HepG2 (cell line): Measurements from ENCODE around the gene CISD3. TPM values are rescaled to one million over a fixed set of nuclear protein-coding genes. Genes with fewer than 3 reads are reported as not detected.
A peak's percentile ranks its signal among the peaks of the same experiment; 100 is the strongest.

Source experiments
- ARID3A ChIP-seq: IDR thresholded peaks from 2 replicates; pipeline ENCODE4 v1.6.1; 2012; ENCODE audit warnings: low read depth, low read length, improper control_type of control experiment
- BATF2 ChIP-seq: sonication (generic); formaldehyde crosslinking; IDR thresholded peaks from 2 replicates; pipeline ENCODE4 v1.8.0; 2022; ENCODE audit warnings: mild to moderate bottlenecking, missing genetic modification reagents, moderate library complexity
- CC2D1A ChIP-seq: sonication (generic); formaldehyde crosslinking; IDR thresholded peaks from 2 replicates; pipeline ENCODE4 v1.8.1; 2023; ENCODE audit warnings: mild to moderate bottlenecking, missing genetic modification reagents
- ELF3 ChIP-seq: IDR thresholded peaks from 2 replicates; pipeline ENCODE4 v1.6.1; 2016; ENCODE audit warnings: missing genetic modification reagents, missing compliant biosample characterization
- FOXM1 ChIP-seq: sonication (generic); formaldehyde crosslinking; IDR thresholded peaks from 2 replicates; pipeline ENCODE4 v1.5.0; 2020; ENCODE audit warnings: missing genetic modification reagents
- GTF2F1 ChIP-seq: fragments of 150-350 bp; IDR thresholded peaks from 2 replicates; pipeline ENCODE4 v1.6.1; 2014; ENCODE audit warnings: low read length
- KAT7 ChIP-seq: IDR thresholded peaks from 2 replicates; pipeline ENCODE4 v1.6.1; 2018; ENCODE audit warnings: borderline replicate concordance, missing compliant biosample characterization
- MIER2 ChIP-seq: IDR thresholded peaks from 2 replicates; pipeline ENCODE4 v1.6.1; 2016; ENCODE audit warnings: missing biosample characterization, missing genetic modification reagents
- NPAS2 ChIP-seq: sonication (generic); formaldehyde crosslinking; IDR thresholded peaks from 2 replicates; pipeline ENCODE4 v1.8.0; 2022; ENCODE audit warnings: mild to moderate bottlenecking, missing genetic modification reagents, borderline replicate concordance
- NR1H2 ChIP-seq: sonication (generic); formaldehyde crosslinking; IDR thresholded peaks from 2 replicates; pipeline ENCODE4 v1.8.1; 2022; ENCODE audit warnings: low read depth, missing genetic modification reagents, borderline replicate concordance
- PHF20 ChIP-seq: sonication (generic); formaldehyde crosslinking; IDR thresholded peaks from 2 replicates; pipeline ENCODE4 v1.5.0; 2020; ENCODE audit warnings: mild to moderate bottlenecking, missing genetic modification reagents
- REXO4 ChIP-seq: sonication (generic); formaldehyde crosslinking; IDR thresholded peaks from 2 replicates; pipeline ENCODE4 v1.8.0; 2022; ENCODE audit warnings: missing genetic modification reagents, mild to moderate bottlenecking, borderline replicate concordance
- RFX3 ChIP-seq: IDR thresholded peaks from 2 replicates; pipeline ENCODE4 v1.6.1; 2016; ENCODE audit warnings: missing biosample characterization, missing genetic modification reagents
- SP2 ChIP-seq: sonication (generic); formaldehyde crosslinking; IDR thresholded peaks from 2 replicates; pipeline ENCODE4 v1.5.1; 2020; ENCODE audit warnings: mild to moderate bottlenecking, missing genetic modification reagents
- TCF12 ChIP-seq, 2 experiments: fragments of 450-650 bp in 1 of 2; sonication (generic) in 1 of 2; formaldehyde crosslinking in 1 of 2; IDR thresholded peaks; 2 replicates each; pipeline versions ENCODE4 v1.6.1 to v1.8.0; 2017 to 2022; ENCODE audit warnings: antibody characterized with exemption in 1 of 2, mild to moderate bottlenecking in 1 of 2, missing genetic modification reagents in 1 of 2, moderate library complexity in 1 of 2
- ZBTB42 ChIP-seq: sonication (generic); formaldehyde crosslinking; IDR thresholded peaks from 2 replicates; pipeline ENCODE4 v1.5.0; 2020; ENCODE audit warnings: mild to moderate bottlenecking, missing genetic modification reagents
- ZMYM4 ChIP-seq: sonication (generic); formaldehyde crosslinking; IDR thresholded peaks from 2 replicates; pipeline ENCODE4 v1.8.1; 2023; ENCODE audit warnings: mild to moderate bottlenecking, missing genetic modification reagents
- ZNF224 ChIP-seq: sonication (generic); formaldehyde crosslinking; IDR thresholded peaks from 2 replicates; pipeline ENCODE4 v1.5.0; 2020; ENCODE audit warnings: mild to moderate bottlenecking, missing genetic modification reagents
- ZNF510 ChIP-seq: sonication (generic); formaldehyde crosslinking; IDR thresholded peaks from 2 replicates; pipeline ENCODE4 v1.4.0; 2020; ENCODE audit warnings: low read depth, mild to moderate bottlenecking, missing genetic modification reagents
- ZNF576 ChIP-seq: sonication (generic); formaldehyde crosslinking; IDR thresholded peaks from 2 replicates; pipeline ENCODE4 v1.4.0; 2020; ENCODE audit warnings: mild to moderate bottlenecking, missing genetic modification reagents
- ZNF724P ChIP-seq: sonication (generic); formaldehyde crosslinking; IDR thresholded peaks from 2 replicates; pipeline ENCODE4 v1.8.0; 2022; ENCODE audit warnings: missing genetic modification reagents, borderline replicate concordance
- ZNF781 ChIP-seq: sonication (generic); formaldehyde crosslinking; IDR thresholded peaks from 2 replicates; pipeline ENCODE4 v1.5.1; 2020; ENCODE audit warnings: borderline replicate concordance, mild to moderate bottlenecking, missing genetic modification reagents; ENCODE audit errors: not compliant biosample characterization
- ZSCAN20 ChIP-seq: sonication (generic); formaldehyde crosslinking; IDR thresholded peaks from 2 replicates; pipeline ENCODE4 v1.4.0; 2020; ENCODE audit warnings: missing genetic modification reagents, mild to moderate bottlenecking, borderline replicate concordance
- polyA plus RNA-seq, 8 experiments: library from polyadenylated mRNA; depleted of rRNA in 3 of 8; stranded (reverse) in 7 of 8; unstranded in 1 of 8; fragments of >200 nt; fragmentation: Illumina TruSeq in 4 of 8; extraction: Trizol in 4 of 8; gene quantifications; 2 replicates each; pipeline versions ENCODE4 v1.2.1 to v1.2.3, GENCODE V29; 2011 to 2016; ENCODE audit warnings: low read depth in 4 of 8, missing spikeins in 1 of 8, mixed read lengths in 1 of 8; ENCODE audit not compliant: insufficient read depth in 1 of 8
- total RNA-seq, 5 experiments: library from RNA; depleted of rRNA; stranded (reverse); fragments of >200 nt; fragmentation: Illumina TruSeq; extraction: Trizol; gene quantifications; 2 replicates each; pipeline ENCODE4 v1.2.3, GENCODE V29; 2016; ENCODE audit warnings: low read depth in 1 of 5
- TF ChIP-seq, protein P1 (sequence below): fragments of 450-650 bp; IDR thresholded peaks from 2 replicates; pipeline ENCODE4 v1.6.1; 2016

Gene CISD3
- total and polyA plus RNA-seq, 2 of the 13 experiments (the other 11 are each of a cell fraction or from before 2014, with no cell fraction given): 30.0 to 34.1 TPM

DNA sequence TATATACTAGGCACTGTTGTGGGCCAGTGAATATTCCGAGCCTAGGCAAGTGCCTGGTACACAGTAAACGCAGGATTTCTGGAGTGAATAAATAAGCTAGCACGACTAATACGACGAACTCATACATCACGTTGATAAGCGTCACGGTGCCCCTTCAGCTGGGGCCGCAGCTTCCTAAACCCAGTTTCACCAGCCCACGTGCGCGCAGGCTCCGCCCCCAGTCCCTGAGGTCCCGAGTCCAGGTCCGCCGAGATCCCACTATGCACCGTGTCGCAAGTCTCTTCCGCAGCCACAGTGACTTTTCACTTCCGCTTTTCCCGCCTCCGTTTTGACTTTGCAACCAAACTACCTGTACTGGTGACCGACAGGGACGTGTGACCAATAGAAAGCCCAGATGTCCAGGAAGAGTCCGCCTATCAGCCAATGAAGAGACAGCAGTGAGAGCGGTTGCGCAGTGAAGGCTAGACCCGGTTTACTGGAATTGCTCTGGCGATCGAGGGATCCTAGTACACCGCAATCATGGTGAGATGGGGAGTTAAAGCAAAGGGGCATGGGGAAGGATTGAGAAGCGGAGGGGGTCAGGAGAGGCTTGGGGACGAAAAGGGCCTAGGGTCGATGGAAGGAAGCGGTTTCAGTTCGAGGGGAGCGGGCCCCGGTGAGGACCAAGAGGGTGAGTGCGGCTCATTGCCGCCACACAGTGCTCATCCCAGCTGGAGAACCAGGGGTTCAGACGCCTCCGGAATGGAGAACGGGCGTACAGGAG is 22.3 kb downstream of the CISD3 start, which contains the start of gene PSMB3 (continued):
- TF ChIP-seq, protein P1, sequence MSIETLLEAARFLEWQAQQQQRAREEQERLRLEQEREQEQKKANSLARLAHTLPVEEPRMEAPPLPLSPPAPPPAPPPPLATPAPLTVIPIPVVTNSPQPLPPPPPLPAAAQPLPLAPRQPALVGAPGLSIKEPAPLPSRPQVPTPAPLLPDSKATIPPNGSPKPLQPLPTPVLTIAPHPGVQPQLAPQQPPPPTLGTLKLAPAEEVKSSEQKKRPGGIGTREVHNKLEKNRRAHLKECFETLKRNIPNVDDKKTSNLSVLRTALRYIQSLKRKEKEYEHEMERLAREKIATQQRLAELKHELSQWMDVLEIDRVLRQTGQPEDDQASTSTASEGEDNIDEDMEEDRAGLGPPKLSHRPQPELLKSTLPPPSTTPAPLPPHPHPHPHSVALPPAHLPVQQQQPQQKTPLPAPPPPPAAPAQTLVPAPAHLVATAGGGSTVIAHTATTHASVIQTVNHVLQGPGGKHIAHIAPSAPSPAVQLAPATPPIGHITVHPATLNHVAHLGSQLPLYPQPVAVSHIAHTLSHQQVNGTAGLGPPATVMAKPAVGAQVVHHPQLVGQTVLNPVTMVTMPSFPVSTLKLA: peak; percentile 97
- TF ChIP-seq PHF20 (CRISPR knock-in tag) (peak; percentile 98), REXO4 (no peak), ZSCAN20 (CRISPR knock-in tag) (no peak), GTF2F1 (no peak), MIER2 (CRISPR knock-in tag) (peak; percentile 42; the same call in 1 of the 2 replicates), ZMYM4 (CRISPR knock-in tag) (no peak; the same call in none of the 2 replicates), ZNF781 (CRISPR knock-in tag) (no peak), ZBTB42 (CRISPR knock-in tag) (no peak), ARID3A (peak; percentile 45; the same call in 1 of the 2 replicates), TCF12 (IDR thresholded peaks at IDR 0.05) (no peak), TCF12 (CRISPR knock-in tag; IDR thresholded peaks at IDR 0.05) (no peak), FOXM1 (CRISPR knock-in tag) (0 out of 2 replicates have a peak, but pooled peaks have one; percentile 55), NR1H2 (CRISPR knock-in tag) (no peak), ZNF724P (no peak; the same call in 1 of the 2 replicates), CC2D1A (CRISPR knock-in tag) (no peak), RFX3 (CRISPR knock-in tag) (0 out of 2 replicates have a peak, but pooled peaks have one; percentile 7), ZNF224 (CRISPR knock-in tag) (0 out of 2 replicates have a peak, but pooled peaks have one; percentile 26), ZNF510 (CRISPR knock-in tag) (peak; percentile 87), ZNF576 (CRISPR knock-in tag) (0 out of 2 replicates have a peak, but pooled peaks have one; percentile 69), KAT7 (peak; percentile 56), BATF2 (CRISPR knock-in tag) (no peak), NPAS2 (CRISPR knock-in tag) (no peak), ELF3 (CRISPR knock-in tag) (peak; percentile 94), SP2 (CRISPR knock-in tag) (peak; percentile 99)
